Fibroblast of pulmonary artery (primary cell): ENCODE measurements around the gene RGS17.

ENCODE experiments used
- DNase-seq: peaks from one replicate; pipeline ENCODE4 v3.0.0-alpha.2; 2010; ENCODE audit warnings: low read depth
- H3K4me3 ChIP-seq: replicated peaks from 2 replicates; pipeline ENCODE4 v1.5.1; 2011; ENCODE audit warnings: low read depth, mild to moderate bottlenecking, control low read depth, low read length, moderate library complexity
- CTCF ChIP-seq: IDR thresholded peaks from 2 replicates; pipeline ENCODE4 v1.5.1; 2011; ENCODE audit warnings: mild to moderate bottlenecking, control low read depth, low read length, inconsistent platforms; ENCODE audit errors: missing control alignments

Gene RGS17

GRCh38 chr6:153162172-153162571, 31.1 kb upstream of the RGS17 start:
- no peak overlapping the region for H3K4me3 ChIP-seq
- DNase-seq: peak; percentile 35
- no peak for TF ChIP-seq CTCF

GRCh38 chr6:153160221-153160620, 29.1 kb upstream of the RGS17 start:
- DNase-seq: peak; percentile 26
- TF ChIP-seq CTCF: no peak
- H3K4me3 ChIP-seq: no peak overlapping the region

GRCh38 chr6:153150752-153151440, 19.8 kb upstream of the RGS17 start:
- TF ChIP-seq CTCF: no peak
- DNase-seq: no peak
- H3K4me3 ChIP-seq: no peak overlapping the region

- H3K4me3 ChIP-seq: no peak overlapping the region
- no peak for DNase-seq
- no peak for TF ChIP-seq CTCF
These were observed 19.3 kb upstream of the RGS17 start for GRCh38 chr6:153150371-153150751.

GRCh38 chr6:153149891-153150290, 18.8 kb upstream of the RGS17 start:
- H3K4me3 ChIP-seq: no peak overlapping the region
- TF ChIP-seq CTCF: no peak
- DNase-seq: no peak

GRCh38 chr6:153146413-153146812, 15.3 kb upstream of the RGS17 start:
- no peak for DNase-seq
- no peak for TF ChIP-seq CTCF
- H3K4me3 ChIP-seq: no peak overlapping the region

- DNase-seq: no peak
These were observed 14.5 kb upstream of the RGS17 start for GRCh38 chr6:153145591-153145990.

More at GRCh38 chr6:153145591-153145990, 14.5 kb upstream of the RGS17 start:
- no peak overlapping the region for H3K4me3 ChIP-seq
- TF ChIP-seq CTCF: no peak
